CD4-positive, alpha-beta T cell (primary cell): ENCODE results near the gene PDZRN3. TPM values are rescaled to one million over a fixed set of nuclear protein-coding genes. Genes with fewer than 3 reads are reported as not detected.

Experiments
- ATAC-seq: fragments of 200-7000 bp; cut with Tn5 transposase; one replicate; pipeline ENCODE4 v1.10.0; 2022; ENCODE audit warnings: mild to moderate bottlenecking; ENCODE audit not compliant: poor library complexity
- CTCF ChIA-PET: fragments of 350-600 bp; sonication (Branson Sonifier 250); formaldehyde crosslinking; loops from one replicate; lab custom pipeline; 2021; ENCODE audit warnings: antibody characterized with exemption, inconsistent platforms; lab: Charles Lee
- POLR2A ChIA-PET: fragments of 350-600 bp; sonication (Branson Sonifier 250); formaldehyde crosslinking; loops from one replicate; lab custom pipeline; 2021; ENCODE audit warnings: antibody characterized with exemption, inconsistent platforms; lab: Charles Lee
- DNase-seq, 14 experiments: peaks; one replicate each; pipeline ENCODE4 v3.0.0-alpha.2; 2013 to 2020; ENCODE audit warnings: mixed read lengths in 2 of 14
- H3K27ac ChIP-seq, 2 donors: one replicate each; pipeline versions ENCODE4 v1.5.1 to v1.7.0; 2013; ENCODE audit warnings: low read length in 2 of 2, low read depth in 1 of 2, mild to moderate bottlenecking in 1 of 2
- H3K27me3 ChIP-seq, 2 experiments: 1 replicate in 1 of 2; 2 replicates in 1 of 2; pipeline versions ENCODE4 v1.6.1 to v1.7.0; 2013; ENCODE audit warnings: low read length in 2 of 2, control low read depth in 1 of 2, mild to moderate bottlenecking in 1 of 2, moderate library complexity in 1 of 2; ENCODE audit not compliant: insufficient read depth in 2 of 2, control insufficient read depth in 1 of 2
- H3K36me3 ChIP-seq: one replicate; pipeline ENCODE4 v1.6.1; 2013; ENCODE audit warnings: low read length, control low read depth; ENCODE audit not compliant: insufficient read depth
- H3K4me1 ChIP-seq: one replicate; pipeline ENCODE4 v1.6.1; 2013; ENCODE audit warnings: low read length, control low read depth; ENCODE audit not compliant: insufficient read depth
- H3K4me3 ChIP-seq: one replicate; pipeline ENCODE4 v1.5.1; 2013; ENCODE audit warnings: mild to moderate bottlenecking, low read length, moderate library complexity
- H3K9me3 ChIP-seq, 2 experiments: 1 replicate in 1 of 2; 2 replicates in 1 of 2; pipeline versions ENCODE4 v1.6.1 to v1.7.0; 2013; ENCODE audit warnings: low read length in 2 of 2, mild to moderate bottlenecking in 2 of 2, control low read depth in 1 of 2, moderate library complexity in 1 of 2; ENCODE audit not compliant: control insufficient read depth in 1 of 2, insufficient read depth in 1 of 2
- H3K27ac Mint-ChIP-seq: one replicate; pipeline ENCODE4 v1.8.0; 2020; ENCODE audit warnings: mixed read lengths
- H3K27me3 Mint-ChIP-seq: one replicate; pipeline ENCODE4 v1.8.0; 2021; ENCODE audit warnings: mixed read lengths
- H3K36me3 Mint-ChIP-seq: one replicate; pipeline ENCODE4 v1.8.0; 2021; ENCODE audit warnings: low read depth, mixed read lengths
- H3K4me1 Mint-ChIP-seq: one replicate; pipeline ENCODE4 v1.8.0; 2021; ENCODE audit warnings: low read depth, mixed read lengths
- H3K4me3 Mint-ChIP-seq: one replicate; pipeline ENCODE4 v1.8.0; 2020; ENCODE audit warnings: mild to moderate bottlenecking, mixed read lengths
- H3K9me3 Mint-ChIP-seq: one replicate; pipeline ENCODE4 v1.8.0; 2020; ENCODE audit warnings: mixed read lengths
- CTCF ChIP-seq: fragments of 200-600 bp; IDR thresholded peaks from one replicate; pipeline ENCODE4 v1.8.0; 2022; ENCODE audit warnings: antibody characterized with exemption, mild to moderate bottlenecking
- intact Hi-C, 2 experiments: fragments of 100-400 bp; cut with DNase I in 1 of 2; cut with micrococcal nuclease in 1 of 2; formaldehyde crosslinking; loops; one replicate each; pipeline versions ENCODE4 v1.15.1 to v1.9.0; 2023 to 2025; cut with DNase I, micrococcal nuclease
- total RNA-seq, 174 experiments: library from RNA in 2 of 174; stranded (reverse) in 2 of 174; gene quantifications; one replicate each; pipeline ENCODE4 v1.2.3 and lab custom pipeline; 2021 to 2026

The PDZRN3 gene
- total RNA-seq, 2 experiments from 2014 or later, result not detected

- POLR2A ChIA-PET, result no interaction called here
- ATAC-seq, result no peak
Observed at GRCh38 chr3:73423116-73423515, 201.6 kb downstream of the PDZRN3 start.

GRCh38 chr3:73422571-73422970, 202.2 kb downstream of the PDZRN3 start:
- Mint-ChIP-seq H3K9me3 (no peaks in the 10 kb centered on the region), H3K27me3 (peaks cover 17% of the 10 kb centered on the region), H3K36me3 (no peaks in the 10 kb centered on the region), H3K27ac (no peak overlapping the region), H3K4me3 (no peak overlapping the region), H3K4me1 (no peaks in the 10 kb centered on the region)
- no peak for ATAC-seq
- CTCF ChIA-PET, result no interaction called here
- Histone ChIP-seq H3K27ac (no peak overlapping the region), H3K9me3 (peaks cover 0 to 9% of the 10 kb centered on the region in 2 experiments), H3K27me3 (no peaks in the 10 kb centered on the region), H3K4me1 (no peaks in the 10 kb centered on the region), H3K36me3 (no peaks in the 10 kb centered on the region), H3K4me3 (no peak overlapping the region)
- no peak for DNase-seq
- no peak for TF ChIP-seq CTCF
- intact Hi-C loops, result no loop called here
- POLR2A ChIA-PET, result no interaction called here

More at GRCh38 chr3:73423116-73423515, 201.6 kb downstream of the PDZRN3 start:
- H3K4me3 ChIP-seq, result no peak overlapping the region
- Mint-ChIP-seq H3K36me3 (no peaks in the 10 kb centered on the region), H3K4me1 (no peaks in the 10 kb centered on the region), H3K4me3 (no peak overlapping the region), H3K27me3 (peaks cover 16% of the 10 kb centered on the region), H3K9me3 (no peaks in the 10 kb centered on the region), H3K27ac (no peak overlapping the region)
- peaks cover 0 to 9% of the 10 kb centered on the region in 2 experiments for H3K9me3 ChIP-seq
- no peak for TF ChIP-seq CTCF
- no peak for DNase-seq
- CTCF ChIA-PET, result no interaction called here
- no peaks in the 10 kb centered on the region for H3K4me1 ChIP-seq
- H3K36me3 ChIP-seq, result no peaks in the 10 kb centered on the region
- no peak overlapping the region for H3K27ac ChIP-seq
- H3K27me3 ChIP-seq, result no peaks in the 10 kb centered on the region
- intact Hi-C loops, result no loop called here

- peaks cover 18% of the 10 kb centered on the region for H3K27me3 Mint-ChIP-seq
- Histone ChIP-seq H3K4me3 (no peak overlapping the region), H3K27ac (no peak overlapping the region), H3K27me3 (no peaks in the 10 kb centered on the region), H3K36me3 (no peaks in the 10 kb centered on the region), H3K4me1 (no peaks in the 10 kb centered on the region), H3K9me3 (peaks cover 0 to 6% of the 10 kb centered on the region in 2 experiments)
- CTCF ChIA-PET, result no interaction called here
- H3K36me3 Mint-ChIP-seq, result no peaks in the 10 kb centered on the region
- POLR2A ChIA-PET, result no interaction called here
- H3K4me1 Mint-ChIP-seq, result no peaks in the 10 kb centered on the region
- no peaks in the 10 kb centered on the region for H3K9me3 Mint-ChIP-seq
- DNase-seq (no peak), ATAC-seq (no peak)
- TF ChIP-seq CTCF, result no peak
- no peak overlapping the region for H3K27ac Mint-ChIP-seq
- intact Hi-C loops, result no loop called here
- no peak overlapping the region for H3K4me3 Mint-ChIP-seq
Observed at GRCh38 chr3:73419942-73420341, 204.8 kb downstream of the PDZRN3 start.
